GM19035 (cell line): Measurements from ENCODE around the gene ZNF804A.
"Not testable (repeated sequence)": the region's sequence is repeated elsewhere in the genome, so short reads cannot be mapped to it uniquely, and the experiment has no call there.

Source experiments
- ATAC-seq: cut with Tn5 transposase; IDR thresholded peaks from one replicate; pipeline ENCODE4 v1.9.1; 2021; ENCODE audit not compliant: unreplicated experiment

Gene ZNF804A

DNA sequence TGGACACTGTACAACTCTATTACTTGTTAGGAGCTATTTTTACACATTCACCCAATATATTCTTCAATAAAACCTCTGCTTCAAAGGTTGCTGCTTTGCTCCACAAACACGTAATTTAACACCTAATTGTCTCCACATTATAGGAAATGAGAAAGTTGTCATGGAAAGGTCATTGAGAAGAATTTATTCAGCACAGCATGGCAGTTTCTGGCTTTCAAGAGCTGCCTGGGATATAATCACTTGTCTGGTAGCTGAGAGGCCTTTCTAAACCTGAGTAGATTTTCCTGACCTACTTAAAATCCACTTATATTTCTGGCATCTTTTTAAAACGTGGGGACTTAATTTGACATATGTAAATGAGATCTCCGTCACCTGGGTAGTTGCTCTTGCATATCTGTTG lies 216.1 kb downstream of the ZNF804A start:
- no peak for ATAC-seq

DNA sequence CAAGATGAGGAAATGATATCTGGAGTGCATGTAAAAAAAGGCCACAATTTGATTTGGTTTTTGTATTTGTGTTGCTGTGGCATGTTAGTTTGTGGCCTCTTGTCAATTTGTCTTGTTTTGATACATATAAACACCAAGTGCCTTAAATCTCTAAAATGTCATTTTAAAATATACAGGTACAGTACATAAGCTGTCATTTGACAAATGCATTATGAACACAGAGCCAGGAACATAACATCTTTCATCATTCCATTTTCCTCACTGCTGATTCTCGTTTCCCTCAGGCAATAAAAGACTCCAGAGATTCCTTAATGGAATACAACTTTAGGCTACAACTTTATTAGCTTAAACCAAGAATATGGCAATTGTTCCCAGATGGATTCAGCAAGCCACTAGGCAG lies 217.5 kb downstream of the ZNF804A start:
- no peak for ATAC-seq

DNA sequence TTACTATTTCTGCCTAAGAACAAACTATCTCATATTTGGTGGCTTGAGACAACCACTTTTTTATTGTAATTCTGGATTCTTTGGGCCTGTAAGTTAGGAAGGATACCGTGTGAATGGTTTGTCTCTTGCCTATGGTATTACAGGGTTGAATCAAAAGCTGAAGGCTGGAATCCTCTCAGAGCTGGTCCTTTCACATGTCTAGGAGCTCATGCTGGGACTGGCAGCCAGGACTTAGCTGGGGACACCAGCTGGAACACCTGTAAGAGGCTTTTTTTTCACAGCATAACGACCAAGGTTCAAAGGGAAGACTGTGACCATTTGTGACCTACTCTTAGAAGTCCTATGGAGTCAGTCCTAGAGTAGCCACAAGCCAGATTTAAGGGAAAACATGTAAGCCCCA lies 226.3 kb downstream of the ZNF804A start:
- ATAC-seq: no peak

DNA sequence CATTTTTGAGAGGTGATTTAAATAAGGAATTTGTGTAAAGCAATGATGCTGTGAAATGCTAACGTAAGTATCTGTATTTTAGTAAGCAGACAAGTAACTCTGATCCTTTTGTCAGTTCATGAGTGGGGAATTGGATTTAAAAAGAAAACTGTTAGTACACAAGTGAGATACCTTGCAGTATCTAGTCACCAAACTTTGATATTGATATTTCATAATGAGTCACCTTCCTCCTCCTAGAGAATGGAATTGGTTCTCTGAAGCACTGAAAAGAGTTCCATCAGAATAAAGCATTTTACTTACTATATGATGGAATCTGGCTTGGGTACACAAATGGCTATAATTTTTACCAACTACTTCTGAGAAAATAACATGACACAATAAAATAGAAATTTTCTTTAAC lies 232.2 kb downstream of the ZNF804A start:
- ATAC-seq: no peak

DNA sequence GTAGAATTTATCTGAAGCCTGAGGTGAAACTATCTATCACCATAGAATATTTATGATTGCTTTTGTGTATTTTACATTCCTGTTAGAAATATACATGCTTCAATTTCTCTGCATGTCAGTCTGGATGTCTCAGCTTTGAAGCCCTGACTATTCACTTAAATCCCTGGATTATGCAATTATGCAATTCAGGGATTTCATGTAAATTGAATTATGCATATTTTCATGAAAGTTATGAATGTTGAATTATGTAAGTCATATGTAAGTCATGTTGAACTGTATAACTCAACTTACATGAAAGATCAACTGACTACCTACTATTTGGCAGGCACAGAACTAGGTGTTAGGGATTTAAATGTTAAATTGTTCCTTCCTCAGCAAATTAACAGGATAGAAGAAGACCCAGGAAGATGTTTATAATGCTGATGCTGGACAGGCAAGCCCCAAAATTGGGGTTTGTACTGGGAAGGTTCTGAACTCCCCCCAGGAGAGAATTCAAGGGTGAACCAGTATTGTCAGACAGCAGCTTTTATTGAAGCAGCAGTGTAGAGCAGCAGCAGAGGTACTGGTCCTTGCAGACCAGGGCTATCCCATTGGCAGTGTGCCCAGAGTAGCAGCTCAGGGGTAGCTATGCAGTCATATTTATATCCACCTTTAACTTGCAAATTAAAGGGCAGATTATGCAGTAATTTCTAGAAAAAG lies 236.5 kb downstream of the ZNF804A start:
- ATAC-seq: no peak

DNA sequence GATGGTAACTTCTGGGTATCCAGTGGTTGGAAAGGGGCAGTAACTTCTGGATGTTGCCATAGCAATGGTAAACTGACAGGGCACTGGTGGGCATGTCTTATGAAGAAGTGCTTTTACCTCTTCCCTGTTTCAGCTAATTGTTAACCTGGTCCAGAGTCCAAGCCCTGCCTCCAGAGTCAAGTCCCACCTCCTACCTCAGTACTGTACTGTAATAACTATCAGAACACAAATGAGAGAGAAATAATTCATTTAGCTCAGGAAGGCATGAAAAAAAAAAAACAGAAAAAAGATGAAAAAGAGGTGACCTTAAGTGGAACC lies 237.0 kb downstream of the ZNF804A start:
- ATAC-seq: no peak

DNA sequence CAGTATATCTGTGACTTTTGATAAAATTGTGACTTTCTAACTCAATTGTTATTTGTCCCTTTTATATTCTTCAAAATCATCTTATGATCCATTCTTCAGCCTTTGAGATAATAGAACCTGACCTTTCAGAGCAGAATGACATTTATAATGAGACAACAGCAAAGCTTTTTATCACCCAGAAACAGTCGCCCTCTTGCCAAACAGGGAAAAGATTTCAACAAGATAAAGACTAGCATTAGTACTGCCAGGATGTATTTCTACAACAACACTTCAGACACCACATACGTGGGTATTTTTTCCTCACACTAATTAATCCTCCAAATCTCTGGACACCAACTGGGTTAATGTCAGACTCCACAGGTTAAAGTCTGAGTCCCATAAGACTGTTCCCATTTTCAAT lies 249.0 kb downstream of the ZNF804A start:
- no peak for ATAC-seq

DNA sequence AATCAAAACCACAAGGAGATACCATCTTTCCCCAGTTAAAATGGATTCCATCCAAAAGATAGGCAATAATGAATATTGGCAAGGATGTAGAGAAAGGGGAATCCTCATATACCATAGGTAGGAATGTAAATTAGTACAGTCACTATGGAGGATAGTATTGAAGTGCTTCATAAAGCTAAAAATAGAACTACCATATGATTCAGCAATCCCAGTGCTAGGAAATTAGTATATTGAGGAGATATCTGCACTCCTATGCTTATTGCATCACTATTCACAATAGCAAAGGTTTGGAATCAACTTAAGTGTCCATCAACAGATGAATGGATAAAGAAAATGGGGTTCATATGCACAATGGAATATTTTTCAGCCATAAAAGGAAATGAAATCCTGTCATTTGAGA lies 251.2 kb downstream of the ZNF804A start:
- no peak for ATAC-seq

DNA sequence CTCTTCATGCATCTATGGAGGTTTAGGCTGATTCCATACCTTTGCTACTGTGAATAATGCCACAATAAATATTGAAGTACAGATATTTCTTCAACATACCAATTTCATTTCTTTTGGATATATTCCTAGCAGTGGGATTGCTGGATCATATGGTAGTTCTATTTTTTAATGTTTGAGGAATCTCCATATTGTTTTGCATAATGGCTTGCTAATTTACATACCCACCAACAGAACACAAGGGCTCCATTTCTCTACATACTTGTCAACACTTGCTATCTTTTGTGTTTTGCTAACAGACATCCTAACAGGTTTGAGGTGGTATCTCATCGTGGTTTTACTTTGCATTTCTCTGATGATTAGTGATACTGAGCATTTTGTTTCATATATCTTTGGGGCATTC lies 253.2 kb downstream of the ZNF804A start:
- ATAC-seq: no peak

DNA sequence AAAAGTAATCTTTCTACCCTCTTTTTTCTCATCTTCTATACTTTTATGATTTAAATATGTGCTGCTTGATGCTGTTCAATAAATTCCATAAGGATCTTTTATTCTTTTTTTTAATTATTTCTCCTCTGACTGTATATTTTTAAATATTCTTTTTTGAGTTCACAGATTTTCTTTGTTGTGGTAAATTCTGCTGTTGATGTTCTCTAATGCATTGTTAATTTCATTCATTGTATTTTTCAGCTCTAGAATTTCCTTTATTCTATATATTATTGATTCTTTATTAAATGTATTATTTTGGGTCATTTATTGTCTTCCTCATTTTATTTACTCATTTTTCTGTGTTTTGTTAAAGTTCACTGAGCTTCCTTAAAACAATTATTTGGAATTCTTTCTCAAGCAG lies 260.9 kb downstream of the ZNF804A start:
- no peak for ATAC-seq

DNA sequence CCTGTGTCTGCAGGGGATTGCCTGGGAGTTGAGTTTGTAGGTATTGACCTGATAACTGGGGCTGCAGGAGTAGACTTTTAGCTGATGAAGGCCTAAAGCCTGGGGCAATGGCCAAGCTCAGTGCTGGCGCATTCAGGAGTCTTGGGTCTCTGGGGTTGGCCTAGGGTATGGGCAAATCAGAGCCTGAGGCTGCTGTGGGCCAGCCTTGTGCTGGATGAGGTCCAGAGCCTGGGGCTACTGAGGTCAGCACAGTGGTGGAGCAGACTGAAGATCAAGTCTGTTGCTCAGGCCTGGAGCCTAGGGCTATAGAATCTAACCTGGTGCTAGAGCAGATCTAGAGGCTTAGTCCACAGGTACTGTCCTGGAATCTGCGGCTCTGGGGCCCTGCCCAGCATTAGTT lies 262.4 kb downstream of the ZNF804A start:
- ATAC-seq: no peak

DNA sequence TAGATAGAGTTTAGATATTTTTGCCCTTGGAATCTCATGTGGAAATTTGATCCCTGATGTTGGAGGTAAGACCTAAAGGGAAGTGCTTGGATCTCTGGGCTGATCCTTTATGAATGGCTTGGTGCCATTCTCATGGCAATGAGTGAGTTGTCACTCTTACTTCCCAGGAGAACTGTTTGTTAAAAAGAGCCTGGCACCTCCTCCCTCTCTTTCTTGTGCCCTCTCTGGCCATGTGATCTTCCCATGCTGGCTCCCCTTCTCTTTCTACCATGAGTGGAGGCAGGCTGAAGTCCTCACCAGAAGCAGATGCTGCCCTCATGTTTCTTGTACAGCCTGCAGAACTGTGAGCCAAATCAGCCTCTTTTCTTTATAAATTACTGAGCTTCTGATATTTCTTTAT lies 276.9 kb downstream of the ZNF804A start:
- ATAC-seq: no peak

DNA sequence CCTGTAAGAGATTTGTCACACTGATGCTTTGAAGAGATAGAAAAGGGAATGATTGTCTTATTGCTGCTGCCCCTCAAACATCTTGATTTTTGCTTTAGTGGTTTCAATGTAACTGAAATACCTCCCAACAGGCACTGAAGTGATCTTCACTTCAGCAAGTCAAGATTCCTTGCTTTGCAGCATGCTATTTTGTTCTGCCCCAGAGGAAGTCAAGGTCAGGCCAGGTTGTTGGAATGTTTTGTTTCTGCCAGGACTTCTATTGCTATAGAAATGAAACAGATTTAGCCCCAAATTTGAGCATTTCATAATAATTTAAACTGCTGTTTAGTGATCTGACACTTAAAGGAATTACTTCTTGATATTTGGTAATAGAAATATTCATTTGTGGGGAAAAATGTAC lies 277.6 kb downstream of the ZNF804A start:
- no peak for ATAC-seq

DNA sequence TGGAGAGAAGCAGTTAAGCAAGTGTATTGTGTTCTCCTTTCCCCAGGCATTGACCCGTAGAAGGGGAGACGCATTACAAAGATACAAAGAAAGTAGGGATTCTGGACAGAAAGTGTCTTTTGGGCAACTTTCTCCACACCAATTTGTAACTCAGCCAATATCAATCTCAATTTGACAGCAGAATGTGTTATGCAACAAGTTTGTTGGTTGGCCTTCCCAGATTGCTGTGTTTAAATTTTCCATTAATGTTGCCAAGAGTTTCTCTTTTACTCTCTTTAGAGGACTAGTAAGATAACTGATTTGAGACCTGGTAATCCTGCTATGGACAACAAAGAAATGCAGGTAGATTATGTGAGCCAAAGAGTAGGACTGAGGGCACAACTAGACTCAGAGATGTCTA lies 279.6 kb downstream of the ZNF804A start:
- ATAC-seq: no peak

DNA sequence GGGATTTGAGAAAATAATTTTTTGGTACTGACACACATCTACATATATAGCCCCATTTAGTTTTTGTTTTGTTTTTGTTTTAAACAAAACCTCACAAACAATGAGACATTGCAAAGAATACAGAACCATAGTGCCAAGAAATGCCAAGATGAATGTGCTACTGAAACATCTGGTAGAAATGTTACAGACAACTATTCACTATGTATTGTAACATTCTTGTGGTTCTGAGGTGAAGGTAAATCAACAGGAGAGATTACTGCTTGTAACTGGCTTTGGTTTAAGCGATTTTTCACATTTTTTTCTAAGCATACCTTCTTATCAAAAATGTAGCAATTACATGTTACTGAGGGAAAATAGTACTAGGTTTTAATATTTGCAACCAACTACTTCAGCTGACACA lies 281.3 kb downstream of the ZNF804A start:
- no peak for ATAC-seq

DNA sequence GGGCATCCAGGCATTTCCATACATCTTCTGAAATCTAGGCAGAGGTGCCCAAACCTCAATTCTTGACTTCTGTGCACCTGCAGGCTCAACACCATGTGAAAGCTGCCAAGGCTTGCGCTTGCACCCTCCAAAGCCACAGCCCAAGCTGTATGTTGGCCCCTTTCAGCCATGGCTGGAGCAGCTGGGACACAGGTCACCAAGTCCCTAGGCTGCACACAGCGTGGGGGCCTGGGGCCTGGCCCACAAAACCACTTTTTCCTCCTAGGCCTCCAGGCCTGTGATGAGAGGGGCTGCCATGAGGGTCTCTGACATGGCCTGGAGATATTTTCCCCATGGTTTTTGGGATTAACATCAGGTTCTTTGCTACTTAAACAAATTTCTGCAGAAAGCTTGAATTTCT lies 288.3 kb downstream of the ZNF804A start:
- not testable (repeated sequence) for ATAC-seq

DNA sequence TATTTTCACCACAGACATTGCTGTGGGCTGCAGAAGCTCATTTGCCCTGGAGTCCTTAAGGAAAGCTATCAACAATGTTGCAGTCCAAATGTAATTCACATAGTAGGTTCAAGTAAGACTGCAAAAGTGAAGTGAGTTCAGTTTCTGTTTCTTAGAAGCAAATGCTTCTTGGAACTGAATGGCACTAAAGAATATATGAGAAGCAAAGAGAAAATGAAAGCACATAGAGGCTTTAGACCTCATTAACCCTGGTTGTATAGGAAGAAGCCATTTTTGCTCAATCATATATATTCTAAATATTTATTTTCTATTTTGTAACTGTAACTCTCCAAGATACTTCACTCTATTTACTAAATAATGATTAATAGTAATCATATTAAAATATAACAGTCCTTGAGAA lies 292.0 kb downstream of the ZNF804A start:
- peak; percentile 64 for ATAC-seq

DNA sequence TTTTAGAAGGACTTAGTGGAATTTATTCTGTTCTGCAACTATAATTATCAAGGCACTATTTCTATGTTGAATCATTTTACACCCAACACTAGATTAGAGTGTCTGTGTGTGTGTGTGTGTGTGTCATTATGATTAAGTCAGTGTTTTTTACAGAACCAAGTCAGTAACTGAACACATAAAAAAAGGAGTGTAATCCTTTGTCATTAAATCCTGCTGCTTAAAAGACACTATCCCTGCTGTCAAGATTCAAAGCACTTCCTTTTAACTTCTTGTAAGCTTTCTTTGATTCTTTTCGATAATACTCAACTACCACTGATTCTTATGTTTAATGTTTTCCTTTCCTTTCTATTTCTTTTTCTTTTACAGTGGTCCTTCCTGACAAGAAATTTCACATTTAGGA lies 306.7 kb downstream of the ZNF804A start:
- ATAC-seq: no peak

DNA sequence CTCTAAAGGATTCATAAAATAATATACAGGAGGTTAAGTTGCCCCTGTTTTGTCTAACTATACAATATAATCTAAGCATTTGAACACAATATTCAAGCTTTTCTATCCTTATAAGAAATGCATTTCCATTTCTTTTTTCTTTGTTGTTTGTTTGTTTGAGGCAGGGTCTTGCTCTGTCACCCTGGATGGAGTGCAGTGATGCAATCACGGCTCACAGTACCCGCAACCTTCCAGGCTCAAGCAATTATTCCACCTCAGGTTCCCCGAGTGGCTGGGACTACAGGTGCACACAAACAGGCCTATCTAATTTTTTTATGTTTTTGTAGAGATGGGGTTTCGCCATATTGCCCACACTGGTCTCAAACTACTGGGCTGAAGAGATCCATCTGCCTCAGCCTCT lies 307.8 kb downstream of the ZNF804A start:
- ATAC-seq: no peak

DNA sequence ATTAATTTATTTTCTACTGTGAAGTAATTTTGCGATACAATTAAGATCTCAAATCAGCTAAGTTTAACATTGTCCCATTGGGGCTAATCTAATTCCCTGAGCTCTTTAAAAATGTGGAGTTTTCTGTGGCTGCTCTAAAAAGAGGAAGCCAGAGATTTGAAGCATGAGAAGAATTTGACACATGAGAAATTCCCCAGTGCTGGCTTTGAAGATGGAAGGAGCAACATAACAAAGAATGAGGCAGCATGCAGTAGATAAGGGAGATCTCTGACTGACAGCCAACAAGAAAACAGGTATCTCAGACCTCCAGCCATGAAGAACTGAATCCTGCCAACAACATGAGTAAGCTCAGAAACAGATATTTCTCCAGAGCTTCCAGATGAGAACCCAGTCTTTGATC lies 308.4 kb downstream of the ZNF804A start:
- no peak for ATAC-seq

DNA sequence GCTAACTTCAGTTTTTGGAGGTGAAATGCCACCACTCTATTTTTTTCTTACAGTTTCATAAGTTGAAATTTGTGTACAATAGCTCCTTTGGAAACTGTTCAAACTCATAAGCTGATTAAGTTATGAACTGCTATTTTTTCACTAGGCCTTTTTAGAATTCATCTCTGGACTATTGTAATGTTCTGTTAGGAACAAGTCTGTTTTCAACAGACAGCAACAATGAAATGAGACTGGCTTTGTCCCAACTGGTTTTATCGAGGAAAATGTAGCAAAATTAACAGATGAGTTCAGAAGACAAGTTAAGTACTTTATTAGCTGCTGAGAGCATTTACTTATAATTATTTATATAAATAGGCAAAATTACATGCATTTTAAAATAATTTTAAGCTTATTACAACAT lies 310.6 kb downstream of the ZNF804A start:
- ATAC-seq: no peak

DNA sequence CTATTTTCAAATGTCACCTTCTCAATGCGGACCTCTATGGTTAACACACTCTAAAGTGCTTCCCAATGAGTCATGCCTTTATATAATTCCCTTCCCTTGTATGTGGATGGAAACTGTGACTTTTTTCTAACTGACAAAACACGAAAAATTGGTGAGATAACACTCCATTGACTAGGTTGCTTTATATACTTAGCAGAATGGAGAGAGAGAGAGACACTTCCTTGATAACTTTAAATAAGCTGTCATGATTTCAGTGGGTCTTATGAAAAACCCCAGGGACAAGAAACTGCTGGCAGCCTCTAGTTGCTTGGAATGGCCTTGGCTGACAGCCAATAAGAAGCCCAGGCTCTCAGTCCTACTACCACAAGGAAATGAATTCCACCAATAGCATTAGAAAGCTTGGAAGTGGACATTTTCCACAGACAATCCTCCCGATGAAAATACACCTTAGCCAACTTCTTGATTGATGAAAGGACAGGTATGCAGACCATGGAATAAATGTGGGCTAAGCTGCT lies 322.2 kb downstream of the ZNF804A start:
- ATAC-seq: no peak

DNA sequence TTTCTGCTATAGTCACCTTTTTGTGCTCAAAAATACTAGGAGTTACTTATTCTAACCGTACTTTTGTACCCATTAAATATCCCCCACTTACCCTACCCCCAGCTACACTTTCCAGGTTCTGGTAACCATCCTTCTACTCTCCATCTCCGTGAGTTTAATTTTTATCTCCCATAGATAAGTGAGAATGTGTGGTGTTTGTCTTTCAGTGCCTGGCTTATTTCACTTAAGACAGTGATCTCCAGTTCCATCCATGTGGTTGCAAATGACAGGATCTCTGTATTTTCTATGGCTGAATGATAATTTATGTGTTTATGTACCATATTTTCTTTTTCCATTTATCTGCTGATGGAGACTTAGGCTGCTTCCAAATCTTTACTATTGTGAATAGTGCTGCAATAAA lies 323.3 kb downstream of the ZNF804A start:
- ATAC-seq: no peak

DNA sequence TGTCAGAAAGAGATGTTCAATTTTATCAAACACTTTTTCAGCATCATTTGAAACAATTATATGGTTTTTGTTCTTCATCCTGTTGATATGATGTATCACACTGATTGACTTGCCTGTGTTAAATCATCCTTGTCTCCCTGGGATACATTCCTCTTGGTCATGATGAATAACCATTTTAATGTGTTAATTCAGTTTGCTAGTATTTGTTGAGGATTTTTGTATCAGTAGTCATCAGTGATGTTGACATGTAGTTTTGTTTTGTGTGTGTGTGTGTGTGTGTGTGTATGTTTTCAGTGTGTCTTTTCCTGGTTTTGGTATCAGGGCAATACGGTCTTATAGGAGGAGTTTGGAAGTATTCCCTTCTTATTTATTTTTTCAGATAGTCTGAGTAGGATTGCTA lies 325.4 kb downstream of the ZNF804A start:
- ATAC-seq: no peak
